ENCODE data around the gene DDIAS.

- TF ChIP-seq CTCF (IDR thresholded peaks at IDR 0.05) (no peak), POLR2AphosphoS5 (IDR thresholded peaks at IDR 0.05) (no peak)
Observed at GRCh38 chr11:82890002-82890341, 11.6 kb upstream of the DDIAS start.

All from prostate gland (tissue), 2 donors.